Body of pancreas (tissue), 4 donors: ENCODE results near the gene CHODL.

Experiments
- POLR2A ChIP-seq, 3 donors: fragments of 450-650 bp; IDR thresholded peaks; one replicate each; pipeline ENCODE4 v1.6.1; 2016; ENCODE audit warnings: antibody characterized with exemption in 3 of 3, mild to moderate bottlenecking in 2 of 3
- TF ChIP-seq, protein P1 (sequence below), 7 experiments: fragments of 450-650 bp in 4 of 7; fragments of 200-600 bp in 3 of 7; sonication (generic) in 3 of 7; IDR thresholded peaks; one replicate each; pipeline ENCODE4 v1.5.1; 2016 to 2019; ENCODE audit warnings: antibody characterized with exemption in 7 of 7

DNA sequence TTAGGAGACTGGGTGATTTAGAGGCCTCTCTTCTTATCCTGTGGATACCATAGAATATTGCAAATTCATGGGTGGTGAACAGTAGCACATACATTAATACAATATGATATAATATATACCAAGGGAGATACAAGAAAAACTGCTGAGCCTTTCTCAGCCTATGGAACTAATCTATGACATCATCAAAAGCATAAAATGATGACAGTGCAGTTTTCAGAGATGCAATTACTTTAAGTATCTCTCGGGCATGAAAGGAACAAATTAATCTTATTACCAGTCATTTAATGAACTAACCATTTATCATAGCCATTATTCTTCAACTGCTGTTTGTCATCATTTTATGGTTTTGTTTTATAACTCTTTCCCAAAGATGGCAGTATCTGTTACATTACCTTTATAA lies 3.5 kb downstream of the CHODL start:
- TF ChIP-seq, protein P1, sequence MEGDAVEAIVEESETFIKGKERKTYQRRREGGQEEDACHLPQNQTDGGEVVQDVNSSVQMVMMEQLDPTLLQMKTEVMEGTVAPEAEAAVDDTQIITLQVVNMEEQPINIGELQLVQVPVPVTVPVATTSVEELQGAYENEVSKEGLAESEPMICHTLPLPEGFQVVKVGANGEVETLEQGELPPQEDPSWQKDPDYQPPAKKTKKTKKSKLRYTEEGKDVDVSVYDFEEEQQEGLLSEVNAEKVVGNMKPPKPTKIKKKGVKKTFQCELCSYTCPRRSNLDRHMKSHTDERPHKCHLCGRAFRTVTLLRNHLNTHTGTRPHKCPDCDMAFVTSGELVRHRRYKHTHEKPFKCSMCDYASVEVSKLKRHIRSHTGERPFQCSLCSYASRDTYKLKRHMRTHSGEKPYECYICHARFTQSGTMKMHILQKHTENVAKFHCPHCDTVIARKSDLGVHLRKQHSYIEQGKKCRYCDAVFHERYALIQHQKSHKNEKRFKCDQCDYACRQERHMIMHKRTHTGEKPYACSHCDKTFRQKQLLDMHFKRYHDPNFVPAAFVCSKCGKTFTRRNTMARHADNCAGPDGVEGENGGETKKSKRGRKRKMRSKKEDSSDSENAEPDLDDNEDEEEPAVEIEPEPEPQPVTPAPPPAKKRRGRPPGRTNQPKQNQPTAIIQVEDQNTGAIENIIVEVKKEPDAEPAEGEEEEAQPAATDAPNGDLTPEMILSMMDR (IDR thresholded peaks at IDR 0.05): no peak
- TF ChIP-seq POLR2A (IDR thresholded peaks at IDR 0.05): no peak
